ENCODE results near the gene NGEF. TPM values are rescaled to one million over a fixed set of nuclear protein-coding genes. Genes with fewer than 3 reads are reported as not detected.
A peak's percentile ranks its signal among the peaks of the same experiment; 100 is the strongest.

NGEF gene
- total and polyA plus RNA-seq, 9 of the 15 experiments (the other 6 are each of a cell fraction or from before 2014, with no cell fraction given): 0.07 to 0.17 (median 0.09) TPM; not detected in 6

DNA sequence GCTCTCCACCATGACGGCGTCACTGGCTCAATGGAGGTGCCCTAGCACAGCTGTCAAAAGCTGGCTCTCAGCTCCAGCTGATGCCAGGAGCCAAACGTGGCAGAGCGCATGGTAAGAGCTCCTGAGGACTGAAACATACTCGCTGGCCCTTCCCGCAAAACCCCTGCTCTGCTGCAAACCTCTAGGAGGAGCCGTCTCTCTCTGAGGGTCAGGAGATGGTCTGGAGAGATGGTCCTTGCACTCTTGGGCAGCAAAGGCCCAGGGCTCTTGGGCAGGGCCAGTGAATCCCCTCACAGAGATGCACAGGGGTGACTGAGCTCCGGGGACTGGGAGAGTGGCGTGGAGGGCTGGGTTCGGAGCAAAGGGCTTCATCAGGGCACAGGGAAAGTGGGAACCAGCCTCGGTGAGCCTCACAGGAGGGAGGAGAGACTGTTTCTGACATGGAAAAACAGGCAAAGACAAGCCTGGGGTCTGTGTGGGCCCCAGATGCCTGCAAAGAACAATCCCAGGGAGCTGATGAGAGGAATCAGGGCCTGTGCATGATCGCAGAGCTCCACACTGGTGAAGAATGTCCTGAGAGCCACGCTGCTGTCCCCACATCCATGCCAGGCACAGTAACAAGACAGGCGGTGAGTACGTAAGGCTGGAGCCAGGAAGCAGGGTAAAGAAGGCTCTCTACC lies 125.7 kb downstream of the NGEF start (continued):
- TF ChIP-seq, protein P1, sequence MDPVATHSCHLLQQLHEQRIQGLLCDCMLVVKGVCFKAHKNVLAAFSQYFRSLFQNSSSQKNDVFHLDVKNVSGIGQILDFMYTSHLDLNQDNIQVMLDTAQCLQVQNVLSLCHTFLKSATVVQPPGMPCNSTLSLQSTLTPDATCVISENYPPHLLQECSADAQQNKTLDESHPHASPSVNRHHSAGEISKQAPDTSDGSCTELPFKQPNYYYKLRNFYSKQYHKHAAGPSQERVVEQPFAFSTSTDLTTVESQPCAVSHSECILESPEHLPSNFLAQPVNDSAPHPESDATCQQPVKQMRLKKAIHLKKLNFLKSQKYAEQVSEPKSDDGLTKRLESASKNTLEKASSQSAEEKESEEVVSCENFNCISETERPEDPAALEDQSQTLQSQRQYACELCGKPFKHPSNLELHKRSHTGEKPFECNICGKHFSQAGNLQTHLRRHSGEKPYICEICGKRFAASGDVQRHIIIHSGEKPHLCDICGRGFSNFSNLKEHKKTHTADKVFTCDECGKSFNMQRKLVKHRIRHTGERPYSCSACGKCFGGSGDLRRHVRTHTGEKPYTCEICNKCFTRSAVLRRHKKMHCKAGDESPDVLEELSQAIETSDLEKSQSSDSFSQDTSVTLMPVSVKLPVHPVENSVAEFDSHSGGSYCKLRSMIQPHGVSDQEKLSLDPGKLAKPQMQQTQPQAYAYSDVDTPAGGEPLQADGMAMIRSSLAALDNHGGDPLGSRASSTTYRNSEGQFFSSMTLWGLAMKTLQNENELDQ (CRISPR knock-in tag; IDR thresholded peaks at IDR 0.05; ENCODE audit: borderline replicate concordance): no peak
- TF ChIP-seq, protein P2, sequence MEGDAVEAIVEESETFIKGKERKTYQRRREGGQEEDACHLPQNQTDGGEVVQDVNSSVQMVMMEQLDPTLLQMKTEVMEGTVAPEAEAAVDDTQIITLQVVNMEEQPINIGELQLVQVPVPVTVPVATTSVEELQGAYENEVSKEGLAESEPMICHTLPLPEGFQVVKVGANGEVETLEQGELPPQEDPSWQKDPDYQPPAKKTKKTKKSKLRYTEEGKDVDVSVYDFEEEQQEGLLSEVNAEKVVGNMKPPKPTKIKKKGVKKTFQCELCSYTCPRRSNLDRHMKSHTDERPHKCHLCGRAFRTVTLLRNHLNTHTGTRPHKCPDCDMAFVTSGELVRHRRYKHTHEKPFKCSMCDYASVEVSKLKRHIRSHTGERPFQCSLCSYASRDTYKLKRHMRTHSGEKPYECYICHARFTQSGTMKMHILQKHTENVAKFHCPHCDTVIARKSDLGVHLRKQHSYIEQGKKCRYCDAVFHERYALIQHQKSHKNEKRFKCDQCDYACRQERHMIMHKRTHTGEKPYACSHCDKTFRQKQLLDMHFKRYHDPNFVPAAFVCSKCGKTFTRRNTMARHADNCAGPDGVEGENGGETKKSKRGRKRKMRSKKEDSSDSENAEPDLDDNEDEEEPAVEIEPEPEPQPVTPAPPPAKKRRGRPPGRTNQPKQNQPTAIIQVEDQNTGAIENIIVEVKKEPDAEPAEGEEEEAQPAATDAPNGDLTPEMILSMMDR (IDR thresholded peaks at IDR 0.05 in 2 of 3, conservative IDR thresholded peaks at IDR 0.05 in 1 of 3; ENCODE audit: insufficient read depth in 2 of 3, low read depth in 1 of 3, low read length in 3 of 3): peak in 2 of 3 experiments; percentile 18 to 31; a peak in 2 of 6 replicates
- TF ChIP-seq FOXA3 (CRISPR knock-in tag; conservative IDR thresholded peaks at IDR 0.05 in 1 of 2, IDR thresholded peaks at IDR 0.05 in 1 of 2) (no peak), RAD21 (CRISPR knock-in tag; conservative IDR thresholded peaks at IDR 0.05 in 1 of 2, IDR thresholded peaks at IDR 0.05 in 1 of 2) (0 out of 4 replicates have a peak, but pooled peaks of 1 of the 2 experiments have one; percentile 8), CTCFL (IDR thresholded peaks at IDR 0.05; ENCODE audit: borderline replicate concordance, insufficient read depth, low read depth, low read length, poor library complexity, severe bottlenecking) (peak; percentile 4)

Measured in K562 (cell line).